HCT116 (cell line): Measurements from ENCODE around the gene FHDC1.

Experiments
- MAX ChIP-seq: IDR thresholded peaks from 2 replicates; pipeline ENCODE4 v1.6.1; 2012
- TCF7L2 ChIP-seq: IDR thresholded peaks from 2 replicates; pipeline ENCODE4 v1.7.0; 2011; ENCODE audit warnings: borderline replicate concordance, inconsistent platforms; ENCODE audit not compliant: insufficient read depth, insufficient read length; ENCODE audit errors: extremely low read depth

- TF ChIP-seq TCF7L2 (no peak), MAX (no peak)
Observed at GRCh38 chr4:153013202-153013977, 77.3 kb downstream of the FHDC1 start.
